ENCODE data around the gene LIG3. TPM values are rescaled to one million over a fixed set of nuclear protein-coding genes. Genes with fewer than 3 reads are reported as not detected.

Gene LIG3
- total and polyA plus RNA-seq, 2 of the 13 experiments (the other 11 are each of a cell fraction or from before 2014, with no cell fraction given), result 34.4 to 36.2 TPM

- TF ChIP-seq ZNF331 (CRISPR knock-in tag; IDR thresholded peaks at IDR 0.05) (peak; percentile 63), HOXA9 (CRISPR knock-in tag; IDR thresholded peaks at IDR 0.05; ENCODE audit: borderline replicate concordance) (0 out of 2 replicates have a peak, but pooled peaks have one; percentile 12), ZNF776 (CRISPR knock-in tag; IDR thresholded peaks at IDR 0.05) (no peak), ATAD3A (CRISPR knock-in tag; IDR thresholded peaks at IDR 0.05) (no peak), NFKBIZ (CRISPR knock-in tag; IDR thresholded peaks at IDR 0.05) (no peak), CREBL2 (CRISPR knock-in tag; IDR thresholded peaks at IDR 0.05; ENCODE audit: borderline replicate concordance) (0 out of 2 replicates have a peak, but pooled peaks have one; percentile 31), HES4 (CRISPR knock-in tag; IDR thresholded peaks at IDR 0.05; ENCODE audit: borderline replicate concordance) (no peak), HINFP (CRISPR knock-in tag; IDR thresholded peaks at IDR 0.05; ENCODE audit: low read depth) (no peak), CC2D1A (CRISPR knock-in tag; IDR thresholded peaks at IDR 0.05) (no peak), ZNF781 (CRISPR knock-in tag; IDR thresholded peaks at IDR 0.05; ENCODE audit: borderline replicate concordance, not compliant biosample characterization) (no peak), GLMP (CRISPR knock-in tag; IDR thresholded peaks at IDR 0.05; ENCODE audit: borderline replicate concordance) (no peak), ZNF883 (CRISPR knock-in tag; IDR thresholded peaks at IDR 0.05; ENCODE audit: not compliant biosample characterization) (no peak), ZC3H4 (CRISPR knock-in tag; IDR thresholded peaks at IDR 0.05; ENCODE audit: borderline replicate concordance) (no peak), AFF4 (CRISPR knock-in tag; IDR thresholded peaks at IDR 0.05) (no peak), FLYWCH1 (CRISPR knock-in tag; IDR thresholded peaks at IDR 0.05) (no peak), BCLAF1 (IDR thresholded peaks at IDR 0.05) (no peak), DRAP1 (CRISPR knock-in tag; IDR thresholded peaks at IDR 0.05) (peak; percentile 72; the same call in 1 of the 2 replicates), DPF2 (CRISPR knock-in tag; IDR thresholded peaks at IDR 0.05; ENCODE audit: borderline replicate concordance, low read depth) (no peak), ZNF329 (CRISPR knock-in tag; IDR thresholded peaks at IDR 0.05; ENCODE audit: low read depth) (no peak), ZNF34 (CRISPR knock-in tag; IDR thresholded peaks at IDR 0.05; ENCODE audit: borderline replicate concordance) (no peak), AKAP8 (CRISPR knock-in tag; IDR thresholded peaks at IDR 0.05) (0 out of 2 replicates have a peak, but pooled peaks have one; percentile 53)
These were observed at the start of gene LIG3 (continued) for GRCh38 chr17:34980353-34980680.

Data from HepG2 (cell line).